H1 (cell line): ENCODE measurements around the gene SLC12A8.

Experiments
- JUN ChIP-seq: IDR thresholded peaks from 2 replicates; pipeline ENCODE4 v1.6.1; 2011; ENCODE audit warnings: low read depth, mild to moderate bottlenecking, improper control_type of control experiment, low read length
- POLR2AphosphoS5 ChIP-seq: IDR thresholded peaks from 2 replicates; pipeline ENCODE4 v1.6.1; 2011; ENCODE audit warnings: low read depth, low read length
- TF ChIP-seq, protein P1 (sequence below), 3 experiments: IDR thresholded peaks; 1 replicate in 2 of 3; 2 replicates in 1 of 3; pipeline versions ENCODE4 v1.5.1 to v1.6.1; 2011; ENCODE audit warnings: low read length in 3 of 3, mild to moderate bottlenecking in 3 of 3, inconsistent platforms in 2 of 3, low read depth in 1 of 3, moderate library complexity in 1 of 3; ENCODE audit not compliant: insufficient read depth in 1 of 3; ENCODE audit errors: control extremely low read depth in 1 of 3

DNA sequence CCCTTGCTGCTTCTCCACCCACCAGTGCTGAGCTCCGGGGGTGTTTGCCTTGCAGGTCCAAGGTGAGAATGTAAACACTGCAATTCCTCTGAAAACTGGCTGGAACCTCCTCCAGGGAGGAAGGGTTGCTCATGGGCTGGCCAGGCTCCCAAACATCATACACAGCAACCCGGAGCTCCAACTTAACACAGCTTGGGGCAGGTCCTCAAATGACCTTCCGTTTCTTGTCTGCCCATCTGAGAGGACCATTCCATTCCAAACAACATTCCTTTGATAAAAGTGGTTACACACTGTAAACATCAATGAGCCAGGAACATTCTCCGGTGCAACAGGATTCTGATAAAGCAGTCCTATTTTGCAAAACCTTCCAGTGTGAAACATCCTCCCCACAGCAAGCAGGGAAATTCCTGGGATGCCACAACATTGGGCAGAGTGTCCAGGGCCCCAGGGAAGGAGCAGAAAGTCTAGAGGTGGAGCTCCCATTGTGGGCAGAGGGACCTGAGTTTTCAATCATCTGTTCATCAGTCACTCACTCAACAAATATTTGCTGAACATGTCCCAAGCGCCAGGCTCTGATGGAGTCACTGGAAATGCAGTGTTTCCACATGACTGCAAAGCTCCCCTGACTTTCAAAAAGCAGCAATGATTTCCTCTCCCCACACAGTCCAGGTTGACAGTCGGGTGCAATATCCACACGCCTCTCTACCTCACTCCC, 149.5 kb downstream of the SLC12A8 start:
- TF ChIP-seq POLR2AphosphoS5 (no peak), JUN (no peak)
- TF ChIP-seq, protein P1, sequence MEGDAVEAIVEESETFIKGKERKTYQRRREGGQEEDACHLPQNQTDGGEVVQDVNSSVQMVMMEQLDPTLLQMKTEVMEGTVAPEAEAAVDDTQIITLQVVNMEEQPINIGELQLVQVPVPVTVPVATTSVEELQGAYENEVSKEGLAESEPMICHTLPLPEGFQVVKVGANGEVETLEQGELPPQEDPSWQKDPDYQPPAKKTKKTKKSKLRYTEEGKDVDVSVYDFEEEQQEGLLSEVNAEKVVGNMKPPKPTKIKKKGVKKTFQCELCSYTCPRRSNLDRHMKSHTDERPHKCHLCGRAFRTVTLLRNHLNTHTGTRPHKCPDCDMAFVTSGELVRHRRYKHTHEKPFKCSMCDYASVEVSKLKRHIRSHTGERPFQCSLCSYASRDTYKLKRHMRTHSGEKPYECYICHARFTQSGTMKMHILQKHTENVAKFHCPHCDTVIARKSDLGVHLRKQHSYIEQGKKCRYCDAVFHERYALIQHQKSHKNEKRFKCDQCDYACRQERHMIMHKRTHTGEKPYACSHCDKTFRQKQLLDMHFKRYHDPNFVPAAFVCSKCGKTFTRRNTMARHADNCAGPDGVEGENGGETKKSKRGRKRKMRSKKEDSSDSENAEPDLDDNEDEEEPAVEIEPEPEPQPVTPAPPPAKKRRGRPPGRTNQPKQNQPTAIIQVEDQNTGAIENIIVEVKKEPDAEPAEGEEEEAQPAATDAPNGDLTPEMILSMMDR (IDR thresholded peaks at IDR 0.05; ENCODE audit: control extremely low read depth in 1 of 3, insufficient read depth in 1 of 3, low read depth in 1 of 3, low read length in 3 of 3), result no peak
